ENCODE results near the gene HNRNPL.

DNA sequence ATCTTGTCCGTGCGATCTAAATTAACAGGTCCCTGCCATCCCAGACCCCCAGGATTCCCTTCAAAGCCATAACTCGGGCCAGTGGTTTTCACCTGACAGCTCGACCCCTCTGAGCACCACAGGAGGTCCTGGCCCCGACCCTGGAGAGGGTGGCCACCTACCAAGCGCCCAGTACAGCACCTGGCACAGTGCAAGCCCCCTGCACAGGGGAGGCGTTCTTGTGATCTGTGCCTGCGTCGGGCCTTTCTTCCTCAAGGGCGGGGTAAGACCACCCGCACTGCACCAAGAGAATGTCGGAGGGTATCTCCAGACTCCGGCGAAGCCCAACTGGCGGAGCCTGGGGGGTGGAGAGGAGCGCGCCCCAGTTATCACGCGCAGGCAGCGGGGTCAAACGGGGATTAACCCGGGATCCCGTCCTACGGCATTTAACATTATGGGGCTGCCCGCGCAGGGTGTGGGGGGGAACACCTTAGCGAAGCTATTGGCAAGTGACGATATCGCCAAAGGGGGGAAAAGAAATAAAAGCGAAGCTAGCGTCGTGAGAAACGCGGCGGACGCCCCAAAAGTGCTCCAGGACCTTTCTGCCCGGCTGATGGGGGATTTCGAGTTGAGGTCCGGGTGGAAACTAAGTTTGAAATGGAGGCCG is 1.3 kb upstream of the HNRNPL start:
- TF ChIP-seq POLR2AphosphoS5 (IDR thresholded peaks at IDR 0.05; ENCODE audit: low read depth, low read length) = peak; percentile 13; the same call in 1 of the 2 replicates
- no peak; the same call in 1 of the 2 replicates for TF ChIP-seq POLR2A (IDR thresholded peaks at IDR 0.05; ENCODE audit: low read depth, low read length)
- TF ChIP-seq TAF1 (IDR thresholded peaks at IDR 0.05; ENCODE audit: low read depth, low read length) = no peak
- TF ChIP-seq POU2F2 (IDR thresholded peaks at IDR 0.05; ENCODE audit: low read depth, low read length) = no peak
- no peak for TF ChIP-seq SPI1 (IDR thresholded peaks at IDR 0.05; ENCODE audit: low read depth, low read length)

Data from GM12891 (cell line).